ENCODE results near the gene TMIGD2.

- TF ChIP-seq MAX (IDR thresholded peaks at IDR 0.05) (no peak), EP300 (IDR thresholded peaks at IDR 0.05; ENCODE audit: borderline replicate concordance) (no peak), TEAD4 (IDR thresholded peaks at IDR 0.05) (no peak), TCF12 (IDR thresholded peaks at IDR 0.05; ENCODE audit: low read depth) (no peak), CREB1 (IDR thresholded peaks at IDR 0.05; ENCODE audit: low read depth) (no peak), YY1 (IDR thresholded peaks at IDR 0.05; ENCODE audit: low read depth) (no peak), FOXM1 (IDR thresholded peaks at IDR 0.05; ENCODE audit: borderline replicate concordance, low read depth) (no peak), REST (IDR thresholded peaks at IDR 0.05; ENCODE audit: low read depth) (no peak), CEBPB (IDR thresholded peaks at IDR 0.05) (no peak)
Observed at GRCh38 chr19:4279530-4280422, 22.4 kb downstream of the TMIGD2 start.

Data from Ishikawa (cell line).